ENCODE measurements around the gene CSNK2A3. TPM values are rescaled to one million over a fixed set of nuclear protein-coding genes. Genes with fewer than 3 reads are reported as not detected.

Gene CSNK2A3
- total RNA-seq, 1 experiment from 2014 or later, result 2.3 TPM

DNA sequence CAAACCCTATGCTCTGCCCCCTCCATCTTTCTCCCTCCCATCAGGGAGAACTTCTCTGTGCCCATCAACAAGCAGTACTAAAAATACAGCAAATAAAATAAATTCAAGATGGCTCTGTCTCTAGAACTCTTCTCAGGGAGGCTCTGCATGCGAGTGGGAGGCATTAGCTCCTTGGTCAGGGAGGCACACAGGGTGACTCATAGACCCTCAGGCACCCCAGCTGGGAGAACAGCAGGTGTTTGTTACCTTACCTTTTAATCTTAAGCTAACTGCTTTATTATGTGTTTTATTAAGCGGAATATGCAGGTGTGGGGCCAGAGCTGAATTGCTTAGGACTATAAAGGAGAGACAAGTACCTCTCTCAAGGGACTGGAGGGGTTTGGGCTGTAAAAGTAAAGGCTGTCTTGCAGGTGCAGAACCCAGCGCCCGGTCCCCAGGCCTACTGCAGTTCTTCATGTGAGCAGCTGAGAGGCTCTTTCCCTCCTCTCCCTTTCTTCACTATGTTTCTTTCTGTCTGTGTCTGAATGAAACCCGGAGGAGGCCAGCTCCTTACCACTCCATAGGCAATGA lies 20.8 kb downstream of the CSNK2A3 start:
- peak; percentile 51 for DNase-seq
- ChIA-PET POLR2A (ENCODE audit: unreplicated experiment) (no interaction called here), CTCF (no interaction called here)
- no peak overlapping the region for H2AFZ ChIP-seq (ENCODE audit: low read length)
- BruUV-seq (replicated peaks), result no TSS peak
- H3K27ac ChIP-seq (ENCODE audit: low read length), result no peak overlapping the region
- H3K36me3 ChIP-seq (ENCODE audit: low read depth, low read length), result no peaks in the 10 kb centered on the region
- no peaks in the 10 kb centered on the region for H4K20me1 ChIP-seq (ENCODE audit: low read length)
- H3K4me3 ChIP-seq (ENCODE audit: low read length), result no peak overlapping the region
- no peak for ATAC-seq
- no peaks in the 10 kb centered on the region for H3K4me1 ChIP-seq (ENCODE audit: insufficient read depth, low read length)
- TF ChIP-seq EZH2 (IDR thresholded peaks at IDR 0.05; ENCODE audit: low read length, unreplicated experiment) (no peak), EZH2phosphoT487 (IDR thresholded peaks at IDR 0.05; ENCODE audit: borderline replicate concordance, low read length) (no peak)
- TF ChIP-seq, protein P1, sequence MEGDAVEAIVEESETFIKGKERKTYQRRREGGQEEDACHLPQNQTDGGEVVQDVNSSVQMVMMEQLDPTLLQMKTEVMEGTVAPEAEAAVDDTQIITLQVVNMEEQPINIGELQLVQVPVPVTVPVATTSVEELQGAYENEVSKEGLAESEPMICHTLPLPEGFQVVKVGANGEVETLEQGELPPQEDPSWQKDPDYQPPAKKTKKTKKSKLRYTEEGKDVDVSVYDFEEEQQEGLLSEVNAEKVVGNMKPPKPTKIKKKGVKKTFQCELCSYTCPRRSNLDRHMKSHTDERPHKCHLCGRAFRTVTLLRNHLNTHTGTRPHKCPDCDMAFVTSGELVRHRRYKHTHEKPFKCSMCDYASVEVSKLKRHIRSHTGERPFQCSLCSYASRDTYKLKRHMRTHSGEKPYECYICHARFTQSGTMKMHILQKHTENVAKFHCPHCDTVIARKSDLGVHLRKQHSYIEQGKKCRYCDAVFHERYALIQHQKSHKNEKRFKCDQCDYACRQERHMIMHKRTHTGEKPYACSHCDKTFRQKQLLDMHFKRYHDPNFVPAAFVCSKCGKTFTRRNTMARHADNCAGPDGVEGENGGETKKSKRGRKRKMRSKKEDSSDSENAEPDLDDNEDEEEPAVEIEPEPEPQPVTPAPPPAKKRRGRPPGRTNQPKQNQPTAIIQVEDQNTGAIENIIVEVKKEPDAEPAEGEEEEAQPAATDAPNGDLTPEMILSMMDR (conservative IDR thresholded peaks at IDR 0.05; ENCODE audit: low read depth, low read length), result no peak
- H3K27me3 ChIP-seq (ENCODE audit: low read length), result no peaks in the 10 kb centered on the region
- no peaks in the 10 kb centered on the region for H3K9me3 ChIP-seq (ENCODE audit: low read length)
- no peaks in the 10 kb centered on the region for H3K9me2 ChIP-seq (replicated peaks; ENCODE audit: low read length)
- H3K9ac ChIP-seq (ENCODE audit: low read length), result no peak overlapping the region
- H3F3A ChIP-seq (ENCODE audit: low read length, unreplicated experiment), result no peaks in the 10 kb centered on the region
- intact Hi-C loops (cut with micrococcal nuclease), result no loop called here
- no peaks in the 10 kb centered on the region for H3K79me2 ChIP-seq (ENCODE audit: low read length)
- H3K4me2 ChIP-seq (ENCODE audit: low read length), result no peak overlapping the region

DNA sequence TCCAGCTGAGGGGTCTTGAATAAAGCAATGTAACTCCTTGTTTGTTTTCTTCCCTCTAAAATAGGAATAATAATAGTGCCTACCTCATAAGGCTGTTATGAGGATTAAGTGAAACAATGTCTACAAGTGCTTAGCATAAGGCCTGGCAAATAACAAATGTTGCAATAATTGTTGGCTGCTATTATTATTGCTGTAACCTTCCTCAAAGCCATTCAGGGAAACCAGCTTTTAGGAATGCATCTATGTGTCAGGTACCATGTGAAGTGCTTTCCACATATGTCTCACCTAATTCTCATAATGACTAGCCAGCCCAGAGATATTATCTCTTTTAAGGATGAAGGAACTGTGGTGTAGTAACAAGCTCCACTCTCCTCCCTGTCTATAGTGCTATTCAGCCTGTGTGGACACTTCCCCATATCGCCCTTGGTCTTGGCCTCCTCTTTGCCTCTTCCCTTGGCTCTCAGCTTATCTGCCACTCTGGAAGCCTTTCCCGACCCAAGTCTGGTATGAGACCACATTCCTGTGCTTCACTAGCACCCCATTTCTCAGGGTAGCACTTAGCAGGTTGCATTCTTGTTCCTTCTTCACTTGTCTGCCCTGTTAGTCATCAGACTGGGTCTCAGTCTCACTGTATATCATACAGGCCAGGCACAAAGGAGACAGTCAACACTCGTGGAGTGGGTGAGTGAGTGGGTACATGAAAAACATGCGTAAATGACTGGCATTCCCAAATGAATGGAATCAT lies 23.8 kb downstream of the CSNK2A3 start:
- Histone ChIP-seq H3K36me3 (ENCODE audit: low read depth, low read length) (no peaks in the 10 kb centered on the region), H3K4me3 (ENCODE audit: low read length) (no peak overlapping the region), H3K27ac (ENCODE audit: low read length) (no peak overlapping the region), H3K9ac (ENCODE audit: low read length) (no peak overlapping the region), H3F3A (ENCODE audit: low read length, unreplicated experiment) (no peaks in the 10 kb centered on the region), H3K9me3 (ENCODE audit: low read length) (no peaks in the 10 kb centered on the region), H3K4me2 (ENCODE audit: low read length) (no peak overlapping the region), H3K79me2 (ENCODE audit: low read length) (no peaks in the 10 kb centered on the region), H3K9me2 (replicated peaks; ENCODE audit: low read length) (no peaks in the 10 kb centered on the region), H3K4me1 (ENCODE audit: insufficient read depth, low read length) (no peaks in the 10 kb centered on the region), H4K20me1 (ENCODE audit: low read length) (no peaks in the 10 kb centered on the region), H2AFZ (ENCODE audit: low read length) (no peak overlapping the region), H3K27me3 (ENCODE audit: low read length) (no peaks in the 10 kb centered on the region)
- DNase-seq, result no peak
- no peak for TF ChIP-seq EZH2 (IDR thresholded peaks at IDR 0.05; ENCODE audit: low read length, unreplicated experiment)
- no peak for TF ChIP-seq EZH2phosphoT487 (IDR thresholded peaks at IDR 0.05; ENCODE audit: borderline replicate concordance, low read length)
- TF ChIP-seq, protein P1 (conservative IDR thresholded peaks at IDR 0.05; ENCODE audit: low read depth, low read length), result no peak
- ChIA-PET CTCF (no interaction called here), POLR2A (ENCODE audit: unreplicated experiment) (no interaction called here)
- no peak for ATAC-seq
- no TSS peak for BruUV-seq (replicated peaks)
- intact Hi-C loops (cut with micrococcal nuclease), result no loop called here

DNA sequence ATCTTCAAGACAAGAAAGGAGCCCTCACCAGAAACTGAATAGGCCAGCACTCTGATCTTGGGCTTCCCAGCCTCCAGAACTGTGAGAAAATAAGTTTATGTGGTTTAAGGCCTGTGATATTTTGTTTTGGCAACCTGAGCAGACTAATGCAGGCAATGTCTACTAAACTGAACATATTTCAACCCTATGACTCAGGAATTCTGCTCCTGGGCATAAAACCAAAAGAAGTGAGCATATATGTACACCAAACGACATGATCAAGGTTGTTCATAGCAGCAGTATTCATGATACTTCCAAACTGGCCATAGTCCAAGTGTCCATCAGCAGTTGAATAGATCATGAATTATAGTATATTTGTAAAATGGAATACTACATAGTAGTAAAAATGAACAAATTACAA lies 29.0 kb downstream of the CSNK2A3 start:
- Histone ChIP-seq H3K4me1 (ENCODE audit: insufficient read depth, low read length) (no peaks in the 10 kb centered on the region), H3K36me3 (ENCODE audit: low read depth, low read length) (no peaks in the 10 kb centered on the region), H2AFZ (ENCODE audit: low read length) (no peak overlapping the region), H3K27me3 (ENCODE audit: low read length) (no peaks in the 10 kb centered on the region), H3K4me2 (ENCODE audit: low read length) (no peak overlapping the region), H3K79me2 (ENCODE audit: low read length) (no peaks in the 10 kb centered on the region), H3K4me3 (ENCODE audit: low read length) (no peak overlapping the region), H3F3A (ENCODE audit: low read length, unreplicated experiment) (no peaks in the 10 kb centered on the region), H3K9me2 (replicated peaks; ENCODE audit: low read length) (no peaks in the 10 kb centered on the region), H4K20me1 (ENCODE audit: low read length) (no peaks in the 10 kb centered on the region), H3K27ac (ENCODE audit: low read length) (no peak overlapping the region), H3K9ac (ENCODE audit: low read length) (no peak overlapping the region), H3K9me3 (ENCODE audit: low read length) (no peaks in the 10 kb centered on the region)
- no peak; the same call in 1 of the 2 replicates for ATAC-seq
- BruUV-seq (replicated peaks), result no TSS peak
- DNase-seq, result peak; percentile 36
- POLR2A ChIA-PET (ENCODE audit: unreplicated experiment), result no interaction called here
- TF ChIP-seq EZH2phosphoT487 (IDR thresholded peaks at IDR 0.05; ENCODE audit: borderline replicate concordance, low read length) (no peak), EZH2 (IDR thresholded peaks at IDR 0.05; ENCODE audit: low read length, unreplicated experiment) (no peak)
- TF ChIP-seq, protein P1 (conservative IDR thresholded peaks at IDR 0.05; ENCODE audit: low read depth, low read length), result no peak
- intact Hi-C loops (cut with micrococcal nuclease), result no loop called here
- CTCF ChIA-PET, result no interaction called here
